ENCODE measurements around the gene CACNB4.
"Not testable (repeated sequence)": the region's sequence is repeated elsewhere in the genome, so short reads cannot be mapped to it uniquely, and the experiment has no call there.

Gene CACNB4

DNA sequence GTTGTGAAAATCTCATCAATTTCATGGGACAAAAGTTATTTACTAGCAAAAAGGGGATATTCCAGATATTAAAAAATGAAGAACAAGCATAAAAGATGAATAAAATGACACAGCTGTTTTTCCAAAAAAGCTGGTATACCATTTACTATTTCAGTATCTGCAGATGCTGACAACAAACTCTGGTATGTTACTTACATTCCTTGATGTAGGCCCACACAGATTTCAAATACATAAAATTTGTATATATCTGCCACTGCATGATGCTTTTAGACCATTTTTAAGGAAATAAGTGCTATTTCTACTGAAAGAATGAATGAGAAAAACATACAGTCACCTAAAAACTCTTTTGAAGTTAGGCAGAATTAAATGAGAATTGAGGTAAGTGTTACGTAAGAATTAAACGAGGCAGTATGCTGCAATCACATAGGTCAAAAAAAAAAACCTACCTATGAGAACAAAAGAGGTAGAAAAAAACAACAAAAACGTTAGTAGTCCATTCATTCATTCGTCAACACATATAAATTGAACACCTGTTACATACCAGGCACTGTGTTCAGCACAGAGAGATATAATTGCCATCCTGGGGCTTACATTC is 303.1 kb downstream of the CACNB4 start:
- H3K79me2 ChIP-seq (ENCODE audit: insufficient read depth, low read length), result no peaks in the 10 kb centered on the region
- no peak overlapping the region for H3K4me2 ChIP-seq (ENCODE audit: low read depth, low read length, poor library complexity, severe bottlenecking)
- H4K20me1 ChIP-seq (ENCODE audit: insufficient read depth, low read length, poor library complexity, severe bottlenecking), result no peaks in the 10 kb centered on the region
- no peaks in the 10 kb centered on the region for H3F3A ChIP-seq (ENCODE audit: low read depth)
- H3K9me2 ChIP-seq (replicated peaks; ENCODE audit: low read depth, low read length), result no peaks in the 10 kb centered on the region
- H3K9ac ChIP-seq (ENCODE audit: low read depth, low read length, poor library complexity, severe bottlenecking), result no peak overlapping the region
- H3K9me3 ChIP-seq (ENCODE audit: insufficient read depth, low read depth, low read length), result no peaks in the 10 kb centered on the region
- H3K27me3 ChIP-seq (ENCODE audit: insufficient read depth, low read length, poor library complexity, severe bottlenecking), result no peaks in the 10 kb centered on the region
- H3K4me1 ChIP-seq (ENCODE audit: insufficient read depth, low read length, poor library complexity, severe bottlenecking), result no peaks in the 10 kb centered on the region
- no peak overlapping the region for H3K4me3 ChIP-seq (ENCODE audit: low read length, poor library complexity, severe bottlenecking)
- H3K36me3 ChIP-seq (ENCODE audit: insufficient read depth, low read length), result peaks cover 11% of the 10 kb centered on the region; the same call in 1 of the 2 replicates
- no peak overlapping the region for H2AFZ ChIP-seq (ENCODE audit: low read length)
- TF ChIP-seq, protein P1, sequence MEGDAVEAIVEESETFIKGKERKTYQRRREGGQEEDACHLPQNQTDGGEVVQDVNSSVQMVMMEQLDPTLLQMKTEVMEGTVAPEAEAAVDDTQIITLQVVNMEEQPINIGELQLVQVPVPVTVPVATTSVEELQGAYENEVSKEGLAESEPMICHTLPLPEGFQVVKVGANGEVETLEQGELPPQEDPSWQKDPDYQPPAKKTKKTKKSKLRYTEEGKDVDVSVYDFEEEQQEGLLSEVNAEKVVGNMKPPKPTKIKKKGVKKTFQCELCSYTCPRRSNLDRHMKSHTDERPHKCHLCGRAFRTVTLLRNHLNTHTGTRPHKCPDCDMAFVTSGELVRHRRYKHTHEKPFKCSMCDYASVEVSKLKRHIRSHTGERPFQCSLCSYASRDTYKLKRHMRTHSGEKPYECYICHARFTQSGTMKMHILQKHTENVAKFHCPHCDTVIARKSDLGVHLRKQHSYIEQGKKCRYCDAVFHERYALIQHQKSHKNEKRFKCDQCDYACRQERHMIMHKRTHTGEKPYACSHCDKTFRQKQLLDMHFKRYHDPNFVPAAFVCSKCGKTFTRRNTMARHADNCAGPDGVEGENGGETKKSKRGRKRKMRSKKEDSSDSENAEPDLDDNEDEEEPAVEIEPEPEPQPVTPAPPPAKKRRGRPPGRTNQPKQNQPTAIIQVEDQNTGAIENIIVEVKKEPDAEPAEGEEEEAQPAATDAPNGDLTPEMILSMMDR (conservative IDR thresholded peaks at IDR 0.05; ENCODE audit: low read length), result no peak

DNA sequence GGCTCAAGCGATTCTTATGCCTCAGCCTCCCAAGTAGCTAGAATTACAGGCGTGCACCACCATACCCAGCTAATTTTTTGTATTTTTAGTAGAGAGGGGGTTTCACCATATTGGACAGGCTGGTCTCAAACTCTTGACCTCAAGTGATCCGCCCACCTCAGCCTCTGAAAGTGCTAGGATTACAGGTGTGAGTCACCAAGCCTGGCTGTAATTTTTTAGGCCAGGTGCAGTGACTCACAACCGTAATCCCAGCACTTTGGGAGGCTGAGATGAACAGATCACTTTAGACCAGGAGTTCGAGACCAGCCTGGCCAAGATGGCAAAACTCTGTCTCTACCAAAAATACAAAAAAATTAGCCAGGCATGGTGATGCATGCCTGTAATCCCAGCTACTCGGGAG is 304.4 kb downstream of the CACNB4 start:
- H3K4me2 ChIP-seq (ENCODE audit: low read depth, low read length, poor library complexity, severe bottlenecking); H3K79me2 ChIP-seq (ENCODE audit: insufficient read depth, low read length); H3K4me3 ChIP-seq (ENCODE audit: low read length, poor library complexity, severe bottlenecking); H3K9me3 ChIP-seq (ENCODE audit: insufficient read depth, low read depth, low read length); H3F3A ChIP-seq (ENCODE audit: low read depth); H4K20me1 ChIP-seq (ENCODE audit: insufficient read depth, low read length, poor library complexity, severe bottlenecking); H3K27me3 ChIP-seq (ENCODE audit: insufficient read depth, low read length, poor library complexity, severe bottlenecking); H2AFZ ChIP-seq (ENCODE audit: low read length); H3K4me1 ChIP-seq (ENCODE audit: insufficient read depth, low read length, poor library complexity, severe bottlenecking); H3K9ac ChIP-seq (ENCODE audit: low read depth, low read length, poor library complexity, severe bottlenecking); H3K36me3 ChIP-seq (ENCODE audit: insufficient read depth, low read length); H3K9me2 ChIP-seq (replicated peaks; ENCODE audit: low read depth, low read length): not testable (repeated sequence)

DNA sequence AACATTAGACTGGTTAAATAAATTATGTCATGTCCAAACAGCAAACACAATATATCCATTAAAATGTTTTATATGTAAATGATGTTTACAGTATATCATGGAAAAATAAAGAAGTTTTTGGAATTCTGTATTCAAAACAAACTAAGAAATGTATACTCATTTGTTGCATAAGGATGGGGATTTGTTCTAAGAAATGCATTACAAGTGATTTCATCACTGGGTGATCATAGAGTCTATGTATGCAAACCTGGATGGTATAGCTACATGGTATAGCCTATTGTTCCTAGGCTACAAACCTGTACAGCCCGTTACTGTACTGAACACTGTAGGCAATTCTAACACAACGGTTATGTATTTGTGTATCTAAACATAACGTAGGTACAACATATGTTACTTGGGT is 305.7 kb downstream of the CACNB4 start:
- TF ChIP-seq, protein P1 (conservative IDR thresholded peaks at IDR 0.05; ENCODE audit: low read length), result no peak
- no peak for TF ChIP-seq EZH2phosphoT487 (IDR thresholded peaks at IDR 0.05; ENCODE audit: borderline replicate concordance)
- no peak overlapping the region for H3K4me2 ChIP-seq (ENCODE audit: low read depth, low read length, poor library complexity, severe bottlenecking)
- H3K4me1 ChIP-seq (ENCODE audit: insufficient read depth, low read length, poor library complexity, severe bottlenecking), result no peaks in the 10 kb centered on the region
- H3K36me3 ChIP-seq (ENCODE audit: insufficient read depth, low read length), result no peaks in the 10 kb centered on the region
- H4K20me1 ChIP-seq (ENCODE audit: insufficient read depth, low read length, poor library complexity, severe bottlenecking), result no peaks in the 10 kb centered on the region
- no peaks in the 10 kb centered on the region for H3K9me3 ChIP-seq (ENCODE audit: insufficient read depth, low read depth, low read length)
- H3K9ac ChIP-seq (ENCODE audit: low read depth, low read length, poor library complexity, severe bottlenecking), result no peak overlapping the region
- H3K79me2 ChIP-seq (ENCODE audit: insufficient read depth, low read length), result no peaks in the 10 kb centered on the region
- H3K9me2 ChIP-seq (replicated peaks; ENCODE audit: low read depth, low read length), result no peaks in the 10 kb centered on the region
- no peaks in the 10 kb centered on the region for H3K27me3 ChIP-seq (ENCODE audit: insufficient read depth, low read length, poor library complexity, severe bottlenecking)
- no peak overlapping the region for H3K4me3 ChIP-seq (ENCODE audit: low read length, poor library complexity, severe bottlenecking)
- H2AFZ ChIP-seq (ENCODE audit: low read length), result no peak overlapping the region
- no peaks in the 10 kb centered on the region for H3F3A ChIP-seq (ENCODE audit: low read depth)

DNA sequence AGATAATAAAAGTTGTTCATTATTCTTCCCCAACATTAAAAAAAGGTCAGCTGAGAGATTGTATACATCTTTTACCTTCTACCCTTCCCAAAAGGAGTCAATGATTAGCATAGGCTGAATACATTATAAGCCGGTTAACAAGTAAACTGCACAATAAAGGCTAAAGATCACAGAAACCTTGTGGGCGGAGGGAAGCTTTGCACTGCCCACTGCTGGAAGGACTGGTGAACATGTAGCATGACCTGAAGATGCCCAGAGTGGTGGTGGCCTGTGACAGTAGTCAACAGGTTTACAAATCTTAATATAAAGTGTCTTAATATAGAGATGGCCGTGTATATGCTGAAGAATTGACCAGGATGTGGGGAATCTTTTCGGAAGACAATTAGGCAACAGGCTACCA is 306.3 kb downstream of the CACNB4 start:
- no peak overlapping the region for H3K4me2 ChIP-seq (ENCODE audit: low read depth, low read length, poor library complexity, severe bottlenecking)
- H3K9ac ChIP-seq (ENCODE audit: low read depth, low read length, poor library complexity, severe bottlenecking), result no peak overlapping the region
- no peak for TF ChIP-seq EZH2phosphoT487 (IDR thresholded peaks at IDR 0.05; ENCODE audit: borderline replicate concordance)
- TF ChIP-seq, protein P1 (conservative IDR thresholded peaks at IDR 0.05; ENCODE audit: low read length), result peak; percentile 46
- no peak overlapping the region for H3K4me3 ChIP-seq (ENCODE audit: low read length, poor library complexity, severe bottlenecking)
- no peaks in the 10 kb centered on the region for H3K4me1 ChIP-seq (ENCODE audit: insufficient read depth, low read length, poor library complexity, severe bottlenecking)
- no peaks in the 10 kb centered on the region for H3K27me3 ChIP-seq (ENCODE audit: insufficient read depth, low read length, poor library complexity, severe bottlenecking)
- H3K36me3 ChIP-seq (ENCODE audit: insufficient read depth, low read length), result no peaks in the 10 kb centered on the region
- no peaks in the 10 kb centered on the region for H3F3A ChIP-seq (ENCODE audit: low read depth)
- H3K79me2 ChIP-seq (ENCODE audit: insufficient read depth, low read length), result no peaks in the 10 kb centered on the region
- H3K9me3 ChIP-seq (ENCODE audit: insufficient read depth, low read depth, low read length), result no peaks in the 10 kb centered on the region
- H2AFZ ChIP-seq (ENCODE audit: low read length), result no peak overlapping the region
- H3K9me2 ChIP-seq (replicated peaks; ENCODE audit: low read depth, low read length), result no peaks in the 10 kb centered on the region
- H4K20me1 ChIP-seq (ENCODE audit: insufficient read depth, low read length, poor library complexity, severe bottlenecking), result no peaks in the 10 kb centered on the region

Data from Loucy (cell line).